Suprapubic skin (tissue), 3 donors: ENCODE data around the gene LRMDA.

Experiments
- CTCF ChIP-seq, 2 donors: fragments of 200-600 bp in 1 of 2; fragments of 450-650 bp in 1 of 2; sonication (generic) in 1 of 2; IDR thresholded peaks; one replicate each; pipeline ENCODE4 v1.5.1; 2016 to 2019; ENCODE audit warnings: antibody characterized with exemption in 2 of 2, mild to moderate bottlenecking in 1 of 2, moderate library complexity in 1 of 2
- POLR2A ChIP-seq, 2 donors: fragments of 450-650 bp; IDR thresholded peaks; one replicate each; pipeline ENCODE4 v1.6.1; 2017; ENCODE audit warnings: antibody characterized with exemption in 2 of 2, mild to moderate bottlenecking in 2 of 2, moderate library complexity in 2 of 2

DNA sequence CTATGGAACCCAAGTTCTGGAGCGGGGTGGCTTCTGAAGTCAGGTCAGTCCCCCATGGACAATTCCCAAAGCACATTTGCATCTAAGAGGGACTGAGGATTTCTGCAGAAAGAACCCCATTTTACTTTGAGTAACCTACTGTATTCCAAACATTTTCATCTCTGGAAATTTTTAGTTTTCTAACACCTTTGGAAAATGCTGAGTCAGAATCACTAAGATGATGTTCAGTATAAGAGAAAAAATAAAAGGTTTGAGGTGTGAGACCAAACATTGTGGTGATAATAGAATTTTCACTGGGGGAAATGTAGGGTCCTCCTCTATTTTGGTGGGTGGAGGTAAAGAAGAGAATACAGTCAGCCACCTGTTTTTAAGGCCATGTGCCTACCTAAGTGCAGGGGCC, 227.1 kb downstream of the LRMDA start:
- TF ChIP-seq CTCF (IDR thresholded peaks at IDR 0.05) (no peak), POLR2A (IDR thresholded peaks at IDR 0.05) (no peak)
